Retinal pigment epithelial cell (primary cell): ENCODE data around the gene CEP57.

Experiments
- DNase-seq: peaks from one replicate; pipeline ENCODE4 v3.0.0-alpha.2; 2010; ENCODE audit warnings: low read depth
- H3K4me3 ChIP-seq: 2 replicates; pipeline ENCODE4 v1.5.1; 2011; ENCODE audit warnings: mild to moderate bottlenecking, low read length, control low read depth, moderate library complexity
- TF ChIP-seq, protein P1 (sequence below): conservative IDR thresholded peaks from 2 replicates; pipeline ENCODE4 v1.5.1; 2011; ENCODE audit warnings: low read depth, low read length, control low read depth, inconsistent platforms

The CEP57 gene

DNA sequence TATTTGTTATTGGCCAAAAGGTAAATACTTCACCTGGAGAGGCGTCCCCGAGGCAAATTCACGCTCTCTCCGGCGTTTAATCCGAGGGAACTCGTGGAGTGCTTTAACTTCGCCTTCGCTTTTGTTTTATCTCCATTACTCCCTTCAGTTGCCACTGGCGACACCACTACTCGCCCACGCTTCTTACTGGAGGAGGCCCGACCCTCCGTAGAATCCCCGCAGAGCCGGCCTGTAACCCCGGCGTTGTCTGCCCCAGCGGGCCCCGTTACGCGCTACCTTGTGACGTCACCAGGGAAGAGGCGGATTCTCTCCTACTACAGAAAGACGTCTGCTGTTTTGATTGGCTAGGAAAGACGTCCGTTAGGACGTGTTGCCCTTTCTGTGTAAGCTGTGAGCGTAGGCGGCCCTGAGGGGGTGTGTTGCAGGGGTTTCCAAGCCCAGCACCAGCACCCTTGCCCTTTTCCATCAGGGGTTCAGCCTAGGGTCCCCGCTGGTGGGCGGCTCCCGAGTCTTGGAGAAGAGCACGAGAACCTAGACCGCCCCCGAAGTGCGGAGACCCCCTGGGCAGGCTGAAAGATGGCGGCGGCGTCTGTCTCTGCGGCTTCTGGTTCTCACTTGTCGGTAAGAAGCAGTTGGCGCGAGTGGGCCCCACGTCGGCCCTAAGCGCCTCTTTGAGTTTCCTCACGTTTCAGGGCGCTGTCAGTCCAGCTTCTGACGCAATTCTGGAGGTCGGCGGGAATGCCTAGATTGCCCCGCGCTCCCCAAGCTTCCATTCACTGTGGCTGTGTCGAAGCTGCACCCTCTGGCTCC, at the start of gene CEP57:
TSS of gene CEP57 (plus strand) at position 376 of the 810 bp plus-strand sequence. CDS start at position 577, 201 bp downstream.
- TF ChIP-seq, protein P1, sequence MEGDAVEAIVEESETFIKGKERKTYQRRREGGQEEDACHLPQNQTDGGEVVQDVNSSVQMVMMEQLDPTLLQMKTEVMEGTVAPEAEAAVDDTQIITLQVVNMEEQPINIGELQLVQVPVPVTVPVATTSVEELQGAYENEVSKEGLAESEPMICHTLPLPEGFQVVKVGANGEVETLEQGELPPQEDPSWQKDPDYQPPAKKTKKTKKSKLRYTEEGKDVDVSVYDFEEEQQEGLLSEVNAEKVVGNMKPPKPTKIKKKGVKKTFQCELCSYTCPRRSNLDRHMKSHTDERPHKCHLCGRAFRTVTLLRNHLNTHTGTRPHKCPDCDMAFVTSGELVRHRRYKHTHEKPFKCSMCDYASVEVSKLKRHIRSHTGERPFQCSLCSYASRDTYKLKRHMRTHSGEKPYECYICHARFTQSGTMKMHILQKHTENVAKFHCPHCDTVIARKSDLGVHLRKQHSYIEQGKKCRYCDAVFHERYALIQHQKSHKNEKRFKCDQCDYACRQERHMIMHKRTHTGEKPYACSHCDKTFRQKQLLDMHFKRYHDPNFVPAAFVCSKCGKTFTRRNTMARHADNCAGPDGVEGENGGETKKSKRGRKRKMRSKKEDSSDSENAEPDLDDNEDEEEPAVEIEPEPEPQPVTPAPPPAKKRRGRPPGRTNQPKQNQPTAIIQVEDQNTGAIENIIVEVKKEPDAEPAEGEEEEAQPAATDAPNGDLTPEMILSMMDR = no peak
- peak within 1 kb of the TSS; percentile 95 for H3K4me3 ChIP-seq
- peak; percentile 97 for DNase-seq

DNA sequence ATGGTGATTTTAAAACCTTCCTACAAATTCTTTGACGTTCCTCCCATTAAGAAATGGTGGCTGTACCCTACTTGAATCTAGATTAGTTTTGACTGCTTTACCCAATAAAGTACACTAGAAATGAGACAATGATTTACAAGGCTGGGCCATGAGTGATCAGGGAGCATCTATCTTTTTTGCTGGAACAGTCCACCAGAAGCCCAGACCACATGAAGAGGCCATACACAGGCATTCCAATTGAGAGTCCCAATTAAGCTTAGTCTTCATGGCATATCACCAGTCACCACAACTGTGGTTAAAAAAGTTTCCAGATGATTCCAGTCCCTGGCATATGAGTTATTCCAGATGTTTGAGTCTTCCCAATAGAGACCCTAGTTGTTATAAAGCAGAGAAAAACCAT, 40.2 kb upstream of the CEP57 start:
- no peak overlapping the region for H3K4me3 ChIP-seq
- TF ChIP-seq, protein P1 = no peak
- DNase-seq = no peak

DNA sequence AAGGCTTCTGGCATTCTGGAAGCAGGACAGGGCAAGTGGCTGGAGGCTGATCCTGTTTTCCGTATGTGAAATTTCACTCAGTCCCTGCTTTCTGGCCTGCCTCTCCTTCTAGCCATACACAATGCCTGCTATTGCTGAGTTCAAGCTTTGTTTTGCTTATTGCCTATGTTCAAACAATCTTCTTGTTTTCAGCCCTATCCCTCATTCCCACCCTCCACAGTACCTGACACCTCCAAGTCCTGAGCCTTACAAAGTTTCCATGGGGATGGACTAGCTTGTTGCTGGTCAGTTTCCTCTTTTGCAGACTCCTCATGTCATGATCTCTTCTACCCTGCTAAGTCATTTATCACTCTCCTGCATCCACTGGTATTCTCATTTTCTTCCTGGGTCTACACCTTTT, 38.8 kb upstream of the CEP57 start:
- DNase-seq = no peak
- no peak overlapping the region for H3K4me3 ChIP-seq
- TF ChIP-seq, protein P1 = no peak

DNA sequence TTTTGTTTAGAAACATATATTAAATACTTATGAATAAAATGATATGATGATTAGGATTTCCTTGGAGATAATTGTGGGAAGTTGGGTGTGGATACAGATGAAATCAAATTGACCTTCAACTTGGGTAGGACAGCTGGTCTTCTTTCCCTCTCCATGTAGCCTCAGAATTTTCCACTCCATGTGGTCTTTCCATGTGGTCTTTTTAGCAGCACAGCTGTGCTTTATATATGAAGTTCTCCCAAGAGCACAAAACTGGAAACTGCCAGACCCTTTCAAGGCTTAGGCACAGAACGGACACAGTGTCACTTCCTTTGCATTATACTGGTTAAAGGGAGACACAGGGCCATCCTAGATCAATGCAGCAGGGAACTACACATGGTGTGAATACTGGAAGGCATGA, 29.4 kb upstream of the CEP57 start:
- H3K4me3 ChIP-seq = no peak overlapping the region
- TF ChIP-seq, protein P1 = no peak
- no peak for DNase-seq

DNA sequence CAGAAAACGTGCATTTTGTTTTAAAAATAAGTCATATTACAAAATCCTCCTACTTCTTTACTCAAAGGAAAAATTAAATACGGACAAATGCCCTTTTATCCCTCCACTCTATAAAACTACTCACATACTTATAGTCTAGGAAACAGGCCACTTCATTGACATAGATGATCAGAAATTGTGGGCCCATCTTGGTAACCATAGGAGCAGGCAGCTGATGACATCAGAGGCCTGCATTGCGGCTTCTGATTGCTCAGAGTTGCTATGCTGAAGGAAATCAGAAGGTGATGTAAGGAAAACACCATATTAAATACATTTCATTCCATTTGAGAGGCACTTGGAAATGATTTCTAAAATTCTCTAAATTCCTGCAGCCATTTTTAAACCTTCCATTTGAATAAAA, 27.8 kb upstream of the CEP57 start:
- no peak for DNase-seq
- no peak overlapping the region for H3K4me3 ChIP-seq
- TF ChIP-seq, protein P1 = no peak

DNA sequence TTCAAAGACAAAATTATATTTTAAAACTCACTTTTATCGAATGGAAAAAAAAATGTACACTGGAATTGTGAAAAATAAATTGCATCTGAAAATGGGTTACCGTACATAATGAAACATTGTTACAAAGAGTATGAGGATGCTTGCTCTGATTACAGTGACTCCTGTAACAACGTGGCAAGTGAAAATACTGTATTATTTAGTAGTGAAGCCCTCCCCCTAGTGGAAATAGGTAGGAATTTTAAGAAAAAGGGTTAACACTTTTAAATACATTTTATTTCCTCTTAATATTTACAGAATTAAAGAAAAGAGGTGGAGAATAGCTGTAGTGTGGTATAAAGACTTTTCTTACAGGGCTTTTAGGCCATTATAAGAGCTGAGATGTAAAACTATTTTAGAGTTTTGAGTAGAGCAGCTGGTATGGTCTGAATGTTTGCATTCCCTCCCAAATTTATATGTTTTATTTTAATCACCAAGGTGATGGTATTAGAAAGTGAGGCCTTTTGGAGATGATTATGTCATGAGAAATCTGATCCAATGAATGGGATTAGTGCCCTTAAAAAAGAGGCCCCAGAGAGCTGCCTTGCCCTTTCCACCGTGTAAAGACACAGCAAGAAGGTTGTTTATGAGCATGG, 25.9 kb upstream of the CEP57 start:
- no peak overlapping the region for H3K4me3 ChIP-seq
- DNase-seq = peak; percentile 20
- TF ChIP-seq, protein P1 = peak; percentile 52

DNA sequence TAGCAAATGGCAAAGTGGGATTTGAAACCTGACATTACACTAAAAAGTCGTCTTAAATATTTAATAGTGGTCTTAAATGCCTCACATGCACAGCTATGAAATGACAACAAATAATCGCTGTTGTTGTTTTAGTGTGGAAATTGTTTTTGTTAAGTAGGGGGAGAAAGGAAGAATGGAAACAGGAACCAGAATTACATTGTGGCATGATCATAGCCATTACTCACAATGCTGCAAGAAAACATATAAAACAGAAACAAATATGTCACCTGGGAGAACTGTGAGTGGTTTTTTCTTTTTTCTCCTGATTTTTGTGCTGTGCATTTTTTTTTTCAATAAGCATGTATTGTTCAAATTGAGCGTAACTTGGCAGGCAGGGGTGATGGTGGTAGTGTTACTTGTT, 23.6 kb upstream of the CEP57 start:
- no peak for DNase-seq
- no peak overlapping the region for H3K4me3 ChIP-seq
- TF ChIP-seq, protein P1 = no peak
